Spinal cord (tissue), 10 donors: ENCODE measurements around the gene NNAT. TPM values are rescaled to one million over a fixed set of nuclear protein-coding genes. Genes with fewer than 3 reads are reported as not detected.
"Not testable (repeated sequence)": the region's sequence is repeated elsewhere in the genome, so short reads cannot be mapped to it uniquely, and the experiment has no call there.

ENCODE experiments used
- DNase-seq, 6 donors: peaks; one replicate each; pipeline versions ENCODE4 v3.0.0 to v3.0.0-alpha.2; 2013 to 2015; ENCODE audit warnings: low spot score in 6 of 6, low read depth in 4 of 6
- H3K27ac ChIP-seq: one replicate; pipeline ENCODE4 v1.5.1; 2013; ENCODE audit warnings: low read depth, low read length, control low read depth
- H3K27me3 ChIP-seq: one replicate; pipeline ENCODE4 v1.6.1; 2013; ENCODE audit warnings: low read length; ENCODE audit not compliant: control insufficient read depth, insufficient read depth
- H3K36me3 ChIP-seq: one replicate; pipeline ENCODE4 v1.6.1; 2013; ENCODE audit warnings: low read length; ENCODE audit not compliant: control insufficient read depth, insufficient read depth
- H3K4me1 ChIP-seq: one replicate; pipeline ENCODE4 v1.6.1; 2013; ENCODE audit warnings: low read length; ENCODE audit not compliant: control insufficient read depth, insufficient read depth
- H3K4me3 ChIP-seq: one replicate; pipeline ENCODE4 v1.5.1; 2013; ENCODE audit warnings: low read depth, low read length, control low read depth
- H3K9me3 ChIP-seq: one replicate; pipeline ENCODE4 v1.6.1; 2013; ENCODE audit warnings: low read length; ENCODE audit not compliant: control insufficient read depth, insufficient read depth
- WGBS: methylation state at CpG from one replicate; pipeline ENCODE4 v1.1.5; 2013; ENCODE audit warnings: missing lambda C conversion rate; ENCODE audit not compliant: insufficient coverage; 5-methylcytosine and 5-hydroxymethylcytosine counted together
- polyA plus RNA-seq, 2 donors: library from polyadenylated mRNA; unstranded; fragments of 120-200 nt; gene quantifications; one replicate each; pipeline ENCODE4 v1.2.1, GENCODE V29; 2013; ENCODE audit not compliant: insufficient read length in 2 of 2
- total RNA-seq, 2 donors: library from RNA; depleted of rRNA in 1 of 2; stranded (reverse); fragments of 120-200 nt in 1 of 2; fragments of >200 nt in 1 of 2; gene quantifications; one replicate each; pipeline versions ENCODE4 v1.2.3 to v1.2.4, GENCODE V29; 2013 to 2014
- donor health status: healthy.

The NNAT gene
- total and polyA plus RNA-seq, 4 donors = 220 to 1,965 (median 1,370) TPM

- H3K4me1 ChIP-seq = peaks cover 3% of the 10 kb centered on the region
- WGBS = no CpG with 5 or more reads among the region's 1 CpG
Measured at GRCh38 chr20:37545516-37545915, 24.5 kb downstream of the NNAT start.

DNA sequence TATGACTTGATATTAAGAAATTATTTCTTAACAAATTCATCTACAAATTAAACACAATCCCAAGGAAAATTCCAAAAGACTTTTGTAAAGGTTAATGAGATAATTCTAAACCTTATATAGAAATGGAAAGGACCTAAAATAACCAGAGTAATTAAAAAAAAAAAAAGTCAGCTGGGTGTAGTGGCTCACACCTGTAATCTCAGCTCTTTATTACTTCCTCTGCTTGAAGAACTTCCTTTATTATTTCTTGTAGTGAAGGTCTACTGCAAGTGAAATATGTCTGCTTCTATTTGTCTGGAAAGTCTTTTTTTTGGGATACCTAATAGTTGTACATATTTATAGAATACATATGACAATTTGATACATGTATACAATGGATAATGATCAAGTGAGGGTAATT is 26.9 kb downstream of the NNAT start:
- H3K36me3 ChIP-seq = no peaks in the 10 kb centered on the region
- no peaks in the 10 kb centered on the region for H3K9me3 ChIP-seq
- peaks cover 3% of the 10 kb centered on the region for H3K4me1 ChIP-seq
- H3K27me3 ChIP-seq = no peaks in the 10 kb centered on the region
- no peak overlapping the region for H3K4me3 ChIP-seq
- no peak overlapping the region for H3K27ac ChIP-seq
- DNase-seq = no peak

More at GRCh38 chr20:37545516-37545915, 24.5 kb downstream of the NNAT start:
- no peak for DNase-seq
- H3K27ac ChIP-seq = no peak overlapping the region
- no peaks in the 10 kb centered on the region for H3K9me3 ChIP-seq
- no peaks in the 10 kb centered on the region for H3K27me3 ChIP-seq
- H3K36me3 ChIP-seq = no peaks in the 10 kb centered on the region
- no peak overlapping the region for H3K4me3 ChIP-seq

DNA sequence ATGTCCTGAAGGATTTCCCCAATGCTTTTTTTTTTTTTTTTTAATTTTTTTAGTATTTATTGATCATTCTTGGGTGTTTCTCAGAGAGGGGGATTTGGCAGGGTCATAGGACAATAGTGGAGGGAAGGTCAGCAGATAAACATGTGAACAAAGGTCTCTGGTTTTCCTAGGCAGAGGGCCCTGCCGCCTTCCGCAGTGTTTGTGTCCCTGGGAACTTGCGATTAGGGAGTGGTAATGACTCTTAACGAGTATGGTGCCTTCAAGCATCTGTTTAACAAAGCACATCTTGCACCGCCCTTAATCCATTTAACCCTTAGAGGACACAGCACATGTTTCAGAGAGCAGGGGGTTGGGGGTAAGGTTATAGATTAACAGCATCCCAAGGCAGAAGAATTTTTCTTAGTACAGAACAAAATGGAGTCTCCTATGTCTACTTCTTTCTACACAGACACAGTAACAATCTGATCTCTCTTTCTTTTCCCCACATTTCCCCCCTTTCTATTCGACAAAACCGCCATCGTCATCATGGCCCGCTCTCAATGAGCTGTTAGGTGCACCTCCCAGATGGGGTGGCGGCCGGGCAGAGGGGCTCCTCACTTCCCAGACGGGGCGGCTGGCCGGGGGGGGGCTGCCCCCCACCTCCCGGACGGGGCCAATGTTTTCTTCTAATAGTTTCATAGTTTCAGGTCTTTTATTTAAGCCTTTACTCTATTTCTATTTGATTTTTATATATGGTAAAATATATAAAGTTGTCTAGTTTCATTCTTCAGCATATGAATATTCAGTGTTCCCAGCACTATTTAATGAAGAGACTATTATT is 29.3 kb downstream of the NNAT start:
- not testable (repeated sequence) for H3K27me3 ChIP-seq, H3K27ac ChIP-seq, DNase-seq, H3K9me3 ChIP-seq, H3K4me3 ChIP-seq, H3K4me1 ChIP-seq, H3K36me3 ChIP-seq
- no CpG with 5 or more reads among the region's 16 CpGs for WGBS

- H3K27ac ChIP-seq, DNase-seq, H3K4me3 ChIP-seq, H3K27me3 ChIP-seq, H3K4me1 ChIP-seq, H3K9me3 ChIP-seq, H3K36me3 ChIP-seq: not testable (repeated sequence)
- WGBS = no CpG with 5 or more reads among the region's 2 CpGs
Measured at GRCh38 chr20:37551660-37552059, 30.6 kb downstream of the NNAT start.

- no peaks in the 10 kb centered on the region for H3K4me1 ChIP-seq
- no peaks in the 10 kb centered on the region for H3K36me3 ChIP-seq
- DNase-seq = no peak
- no peaks in the 10 kb centered on the region for H3K9me3 ChIP-seq
- no peaks in the 10 kb centered on the region for H3K27me3 ChIP-seq
- WGBS = 83% methylated on average over 1 of the region's 1 CpG
- no peak overlapping the region for H3K4me3 ChIP-seq
- no peak overlapping the region for H3K27ac ChIP-seq
Measured at GRCh38 chr20:37552415-37552814, 31.4 kb downstream of the NNAT start.

GRCh38 chr20:37554721-37555298 is 33.8 kb downstream of the NNAT start:
- H3K36me3 ChIP-seq, H3K4me1 ChIP-seq, H3K9me3 ChIP-seq, H3K4me3 ChIP-seq, H3K27me3 ChIP-seq, DNase-seq, H3K27ac ChIP-seq: not testable (repeated sequence)
- WGBS = 71% methylated on average over 12 of the region's 13 CpGs

GRCh38 chr20:37556538-37556937 is 35.5 kb downstream of the NNAT start:
- Histone ChIP-seq H3K27me3 (no peaks in the 10 kb centered on the region), H3K9me3 (no peaks in the 10 kb centered on the region), H3K4me3 (no peak overlapping the region), H3K36me3 (no peaks in the 10 kb centered on the region), H3K27ac (no peak overlapping the region), H3K4me1 (no peaks in the 10 kb centered on the region)
- DNase-seq = no peak
- 89% methylated on average over 6 of the region's 6 CpGs for WGBS

GRCh38 chr20:37558306-37558705 is 37.3 kb downstream of the NNAT start:
- Histone ChIP-seq H3K9me3 (no peaks in the 10 kb centered on the region), H3K36me3 (no peaks in the 10 kb centered on the region), H3K27me3 (no peaks in the 10 kb centered on the region), H3K4me3 (no peak overlapping the region), H3K27ac (no peak overlapping the region), H3K4me1 (no peaks in the 10 kb centered on the region)
- no peak for DNase-seq
- WGBS = 94% methylated on average over 3 of the region's 4 CpGs

GRCh38 chr20:37558779-37559178 is 37.7 kb downstream of the NNAT start:
- H3K36me3 ChIP-seq = no peaks in the 10 kb centered on the region
- H3K27ac ChIP-seq = no peak overlapping the region
- 80% methylated on average over 4 of the region's 4 CpGs for WGBS
- no peaks in the 10 kb centered on the region for H3K27me3 ChIP-seq
- DNase-seq = no peak
- H3K4me1 ChIP-seq = peaks cover 2% of the 10 kb centered on the region
- no peaks in the 10 kb centered on the region for H3K9me3 ChIP-seq
- no peak overlapping the region for H3K4me3 ChIP-seq
